Psoas muscle (tissue), 8 donors: ENCODE measurements around the gene PATZ1. TPM values are rescaled to one million over a fixed set of nuclear protein-coding genes. Genes with fewer than 3 reads are reported as not detected.

Source experiments
- ATAC-seq, 4 donors: fragments of 200-7000 bp; cut with Tn5 transposase; one replicate each; pipeline ENCODE4 v1.9.1; 2020; ENCODE audit warnings: moderate library complexity in 3 of 4, mild to moderate bottlenecking in 2 of 4
- DNase-seq, 2 donors: peaks; one replicate each; pipeline ENCODE4 v3.0.0-alpha.2; 2020
- H3K27ac ChIP-seq: fragments of 200-600 bp; one replicate; pipeline ENCODE4 v1.8.0; 2022
- H3K27me3 ChIP-seq, 3 donors: fragments of 200-600 bp in 1 of 3; one replicate each; pipeline versions ENCODE4 v1.6.1 to v1.8.0; 2013 to 2022; ENCODE audit warnings: low read length in 2 of 3, mild to moderate bottlenecking in 2 of 3, moderate library complexity in 1 of 3; ENCODE audit not compliant: insufficient read depth in 3 of 3
- H3K36me3 ChIP-seq, 2 donors: fragments of 200-600 bp in 1 of 2; one replicate each; pipeline versions ENCODE4 v1.6.1 to v1.8.0; 2013 to 2022; ENCODE audit warnings: low read depth in 1 of 2, mild to moderate bottlenecking in 1 of 2, moderate library complexity in 1 of 2; ENCODE audit not compliant: insufficient read depth in 1 of 2
- H3K4me1 ChIP-seq: fragments of 200-600 bp; one replicate; pipeline ENCODE4 v1.8.0; 2022
- H3K4me3 ChIP-seq: fragments of 200-600 bp; one replicate; pipeline ENCODE4 v1.8.0; 2022; ENCODE audit warnings: mild to moderate bottlenecking
- H3K9me3 ChIP-seq: fragments of 200-600 bp; one replicate; pipeline ENCODE4 v1.8.0; 2022
- WGBS, 3 donors: extraction: QIAGEN DNeasy Blood & Tissue Kit; methylation state at CpG; one replicate each; pipeline versions ENCODE4 v1.1.6 to v1.1.7; 2013; 5-methylcytosine and 5-hydroxymethylcytosine counted together
- intact Hi-C, 2 donors: fragments of 100-400 bp; cut with DNase I; formaldehyde crosslinking; loops; one replicate each; pipeline versions ENCODE4 v1.11.0 to v1.14.2; 2022
- polyA plus RNA-seq, 3 donors: library from polyadenylated mRNA; stranded (reverse); fragments of 200-250 nt; gene quantifications; one replicate each; pipeline ENCODE4 v1.2.3, GENCODE V29; 2013
- total RNA-seq, 4 donors: library from RNA; stranded (reverse); fragmentation: NEBNext Ultra II Directional in 2 of 4; extraction: Animal tissue kit (Norgen Biotek cat#: 25700) in 2 of 4; gene quantifications; one replicate each; pipeline versions ENCODE4 v1.2.1 to v1.2.4, GENCODE V29; 2021 to 2023
- TF ChIP-seq, protein P1 (sequence below): fragments of 200-600 bp; IDR thresholded peaks from one replicate; pipeline ENCODE4 v1.8.0; 2022; ENCODE audit warnings: antibody characterized with exemption
- donor health status: healthy with polysubstance abuse.
- donor health status: DM: no; HTN: no; CAD: no; lungs with moderate emphysema.
- donor health status: Bipolar disorder and iron deficiency.
- donor health status: healthy.
- donor health status: DM: yes; HTN: yes; CAD: no.
- donor health status: DM: no; HTN: no; CAD: no.
- donor health status: DM: no; HTN: no; CAD: no.
- donor health status: DM: yes; HTN: yes; CAD: no.

The PATZ1 gene
- total and polyA plus RNA-seq, 7 donors = 5.2 to 14.2 (median 9.2) TPM

DNA sequence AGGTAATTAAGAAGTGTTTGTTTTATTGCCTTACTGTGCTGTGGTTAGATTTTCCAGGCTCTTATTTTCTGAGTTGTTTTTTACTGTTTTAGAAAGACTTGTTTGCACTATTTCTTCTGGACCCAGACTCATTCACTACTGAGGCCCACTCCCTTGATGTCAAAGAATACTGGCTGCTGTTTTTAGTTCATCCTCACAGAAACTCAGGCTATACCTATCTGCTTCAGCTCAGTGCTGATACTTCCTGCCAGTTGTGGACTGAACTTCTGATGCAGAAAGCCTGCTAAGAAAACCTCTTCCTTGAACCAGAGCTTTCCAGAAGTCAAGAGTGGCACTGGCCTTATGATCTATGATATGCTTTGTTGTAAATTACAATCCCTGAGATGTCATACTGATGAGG lies 38.0 kb downstream of the PATZ1 start:
- Histone ChIP-seq H3K27me3 (no peaks in the 10 kb centered on the region), H3K27ac (no peak overlapping the region), H3K9me3 (no peaks in the 10 kb centered on the region), H3K4me3 (no peak overlapping the region), H3K36me3 (no peaks in the 10 kb centered on the region), H3K4me1 (no peaks in the 10 kb centered on the region)
- TF ChIP-seq, protein P1, sequence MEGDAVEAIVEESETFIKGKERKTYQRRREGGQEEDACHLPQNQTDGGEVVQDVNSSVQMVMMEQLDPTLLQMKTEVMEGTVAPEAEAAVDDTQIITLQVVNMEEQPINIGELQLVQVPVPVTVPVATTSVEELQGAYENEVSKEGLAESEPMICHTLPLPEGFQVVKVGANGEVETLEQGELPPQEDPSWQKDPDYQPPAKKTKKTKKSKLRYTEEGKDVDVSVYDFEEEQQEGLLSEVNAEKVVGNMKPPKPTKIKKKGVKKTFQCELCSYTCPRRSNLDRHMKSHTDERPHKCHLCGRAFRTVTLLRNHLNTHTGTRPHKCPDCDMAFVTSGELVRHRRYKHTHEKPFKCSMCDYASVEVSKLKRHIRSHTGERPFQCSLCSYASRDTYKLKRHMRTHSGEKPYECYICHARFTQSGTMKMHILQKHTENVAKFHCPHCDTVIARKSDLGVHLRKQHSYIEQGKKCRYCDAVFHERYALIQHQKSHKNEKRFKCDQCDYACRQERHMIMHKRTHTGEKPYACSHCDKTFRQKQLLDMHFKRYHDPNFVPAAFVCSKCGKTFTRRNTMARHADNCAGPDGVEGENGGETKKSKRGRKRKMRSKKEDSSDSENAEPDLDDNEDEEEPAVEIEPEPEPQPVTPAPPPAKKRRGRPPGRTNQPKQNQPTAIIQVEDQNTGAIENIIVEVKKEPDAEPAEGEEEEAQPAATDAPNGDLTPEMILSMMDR = no peak
- intact Hi-C loops = no loop called here
- ATAC-seq (no peak), DNase-seq (no peak)

DNA sequence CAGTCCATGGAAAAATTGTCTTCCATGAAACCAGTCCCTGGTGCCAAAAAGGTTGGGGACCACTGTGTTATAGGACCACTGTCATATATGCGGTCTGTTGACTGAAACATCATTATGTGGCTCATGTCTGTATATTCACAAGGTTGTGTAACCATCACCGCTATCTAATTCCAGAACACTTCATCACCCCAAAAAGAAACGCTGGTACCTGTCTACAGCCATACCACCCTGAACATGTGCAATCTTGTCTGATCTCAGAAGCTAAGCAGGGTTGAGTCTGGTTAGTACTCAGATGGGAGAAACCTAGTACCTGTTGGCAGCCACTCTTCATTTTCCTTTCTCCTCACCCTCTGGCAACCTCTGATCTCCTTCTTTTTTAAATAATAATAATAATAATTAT lies 41.0 kb downstream of the PATZ1 start:
- TF ChIP-seq, protein P1 = no peak
- Histone ChIP-seq H3K36me3 (no peaks in the 10 kb centered on the region), H3K27ac (no peak overlapping the region), H3K9me3 (no peaks in the 10 kb centered on the region), H3K27me3 (no peaks in the 10 kb centered on the region), H3K4me3 (no peak overlapping the region), H3K4me1 (no peaks in the 10 kb centered on the region)
- intact Hi-C loops = no loop called here
- DNase-seq = no peak
- no peak for ATAC-seq
- WGBS, 3 donors = 92 to 95% (median 93%) methylated on average over 3 of the region's 3 CpGs

DNA sequence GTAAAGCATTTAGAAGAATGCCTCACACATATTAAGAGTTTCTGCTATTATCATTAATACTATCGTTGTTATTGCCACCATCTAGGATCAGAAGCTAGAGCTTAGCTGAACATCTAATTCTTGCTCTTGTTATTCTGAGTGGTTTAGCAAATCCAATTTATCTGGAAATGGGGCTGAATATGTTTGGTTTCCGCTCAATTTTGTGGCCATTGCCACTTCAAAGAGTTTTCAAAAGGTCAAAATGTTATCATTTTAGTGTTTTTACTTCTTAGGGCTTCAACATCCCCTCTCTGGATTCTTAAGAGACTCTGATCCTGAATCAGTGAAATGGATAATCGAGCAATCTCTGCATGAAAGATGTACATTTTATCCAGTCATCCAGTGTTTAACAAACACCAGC lies 43.6 kb downstream of the PATZ1 start:
- no peaks in the 10 kb centered on the region for H3K36me3 ChIP-seq
- no peak overlapping the region for H3K27ac ChIP-seq
- DNase-seq = no peak
- ATAC-seq = no peak
- WGBS, 3 donors = 78 to 95% (median 79%) methylated on average over 3 of the region's 3 CpGs
- H3K4me3 ChIP-seq = no peak overlapping the region
- intact Hi-C loops = no loop called here
- no peaks in the 10 kb centered on the region for H3K9me3 ChIP-seq
- no peaks in the 10 kb centered on the region for H3K4me1 ChIP-seq
- TF ChIP-seq, protein P1 = no peak
- no peaks in the 10 kb centered on the region for H3K27me3 ChIP-seq

DNA sequence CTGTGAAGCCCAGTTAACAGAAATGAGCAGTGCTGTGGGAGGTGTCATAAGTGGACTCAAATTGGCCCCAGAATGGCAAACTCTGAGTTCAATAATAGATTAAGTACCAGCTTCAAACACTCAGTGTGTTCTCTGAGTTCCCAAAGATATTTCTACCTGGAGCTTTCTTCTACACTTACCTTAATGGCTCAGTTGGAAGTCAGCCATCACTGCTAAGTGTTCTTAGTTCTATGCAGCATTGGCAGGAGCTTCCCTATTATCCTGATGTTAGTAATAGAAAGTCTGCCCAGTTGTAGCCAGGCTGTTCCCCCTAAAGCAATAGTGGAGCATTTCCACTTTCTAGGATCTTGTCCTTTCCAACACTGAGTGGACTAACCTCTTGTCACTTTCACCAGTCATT lies 44.1 kb downstream of the PATZ1 start:
- intact Hi-C loops = no loop called here
- Histone ChIP-seq H3K4me1 (peaks cover 3% of the 10 kb centered on the region), H3K27me3 (no peaks in the 10 kb centered on the region), H3K36me3 (no peaks in the 10 kb centered on the region), H3K4me3 (no peak overlapping the region), H3K9me3 (no peaks in the 10 kb centered on the region), H3K27ac (no peak overlapping the region)
- DNase-seq (no peak), ATAC-seq (no peak)
- TF ChIP-seq, protein P1 = no peak

DNA sequence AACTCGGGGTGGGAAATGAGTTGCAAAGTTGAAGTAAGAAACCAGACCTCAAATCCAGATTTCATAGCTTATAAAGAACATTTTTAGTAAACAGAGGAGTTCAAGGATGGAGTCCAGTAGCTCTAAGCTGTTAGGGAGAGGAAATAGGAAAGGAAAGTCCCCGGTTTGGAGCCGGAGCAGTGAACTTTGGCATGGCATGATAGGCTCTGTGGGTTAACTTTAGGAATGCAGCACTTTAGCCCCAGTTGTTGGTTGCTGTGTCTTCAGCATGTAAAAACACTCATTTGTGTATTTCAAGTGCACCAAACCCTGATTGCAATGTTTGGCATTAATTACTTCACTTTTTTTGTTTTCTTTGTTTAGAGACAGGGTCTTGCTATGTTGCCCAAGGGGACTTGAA lies 45.2 kb downstream of the PATZ1 start:
- 67 to 77% (median 70%) methylated on average over 3 of the region's 3 CpGs for WGBS, 3 donors
- ATAC-seq (no peak), DNase-seq (no peak)
- Histone ChIP-seq H3K27ac (no peak overlapping the region), H3K4me3 (no peak overlapping the region), H3K4me1 (peaks cover 15% of the 10 kb centered on the region), H3K27me3 (no peaks in the 10 kb centered on the region), H3K9me3 (no peaks in the 10 kb centered on the region), H3K36me3 (no peaks in the 10 kb centered on the region)
- intact Hi-C loops = no loop called here
- TF ChIP-seq, protein P1 = no peak
